Right lobe of liver (tissue), 4 donors: ENCODE results near the gene DPP6.

Experiments
- POLR2A ChIP-seq: fragments of 450-650 bp; IDR thresholded peaks from one replicate; pipeline ENCODE4 v1.6.1; 2017; ENCODE audit warnings: antibody characterized with exemption, mild to moderate bottlenecking
- TF ChIP-seq, protein P1 (sequence below), 4 donors: fragments of 200-600 bp in 3 of 4; fragments of 450-650 bp in 1 of 4; IDR thresholded peaks; one replicate each; pipeline versions ENCODE4 v1.5.1 to v1.8.0; 2016 to 2022; ENCODE audit warnings: antibody characterized with exemption in 4 of 4, mild to moderate bottlenecking in 2 of 4
- donor health status: DM: no; HTN: no; CAD: no.
- donor health status: DM: no; HTN: no; CAD: no.
- donor health status: DM: no; HTN: yes; CAD: no.

DNA sequence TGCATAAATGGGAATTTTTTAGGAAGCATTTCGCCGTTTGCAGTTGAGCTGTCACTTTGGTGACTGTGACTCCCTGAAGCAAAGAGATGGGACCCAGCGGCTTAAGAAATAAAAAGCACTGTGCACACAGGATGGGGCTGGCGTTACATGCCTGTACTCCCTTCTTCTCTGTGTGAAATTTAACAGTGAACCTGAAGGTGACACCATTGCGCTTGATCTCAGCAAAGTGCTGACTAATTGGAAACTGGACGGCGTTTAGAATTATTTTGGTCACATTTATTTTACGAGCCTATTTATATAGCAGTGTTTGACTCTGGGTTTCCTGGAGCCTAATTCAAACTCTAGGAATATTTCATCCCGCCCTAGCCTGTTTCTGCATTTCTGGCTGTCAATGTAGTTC lies 804.5 kb downstream of the DPP6 start:
- TF ChIP-seq, protein P1, sequence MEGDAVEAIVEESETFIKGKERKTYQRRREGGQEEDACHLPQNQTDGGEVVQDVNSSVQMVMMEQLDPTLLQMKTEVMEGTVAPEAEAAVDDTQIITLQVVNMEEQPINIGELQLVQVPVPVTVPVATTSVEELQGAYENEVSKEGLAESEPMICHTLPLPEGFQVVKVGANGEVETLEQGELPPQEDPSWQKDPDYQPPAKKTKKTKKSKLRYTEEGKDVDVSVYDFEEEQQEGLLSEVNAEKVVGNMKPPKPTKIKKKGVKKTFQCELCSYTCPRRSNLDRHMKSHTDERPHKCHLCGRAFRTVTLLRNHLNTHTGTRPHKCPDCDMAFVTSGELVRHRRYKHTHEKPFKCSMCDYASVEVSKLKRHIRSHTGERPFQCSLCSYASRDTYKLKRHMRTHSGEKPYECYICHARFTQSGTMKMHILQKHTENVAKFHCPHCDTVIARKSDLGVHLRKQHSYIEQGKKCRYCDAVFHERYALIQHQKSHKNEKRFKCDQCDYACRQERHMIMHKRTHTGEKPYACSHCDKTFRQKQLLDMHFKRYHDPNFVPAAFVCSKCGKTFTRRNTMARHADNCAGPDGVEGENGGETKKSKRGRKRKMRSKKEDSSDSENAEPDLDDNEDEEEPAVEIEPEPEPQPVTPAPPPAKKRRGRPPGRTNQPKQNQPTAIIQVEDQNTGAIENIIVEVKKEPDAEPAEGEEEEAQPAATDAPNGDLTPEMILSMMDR (IDR thresholded peaks at IDR 0.05) = no peak
- no peak for TF ChIP-seq POLR2A
